Activated T-cell treated with anti-CD3 and anti-CD28 coated beads, Interleukin-2, amount 50 U/mL, for 72 hours (primary cell): ENCODE measurements around the gene ANXA7. TPM values are rescaled to one million over a fixed set of nuclear protein-coding genes. Genes with fewer than 3 reads are reported as not detected.

ENCODE experiments used
- ATAC-seq, 2 donors: fragments of 150-1000 bp; cut with Tn5 transposase; replicated peaks in 1 of 2; 2 replicates each; pipeline ENCODE4 v1.10.0; 2021; ENCODE audit warnings: moderate library complexity in 2 of 2, mild to moderate bottlenecking in 1 of 2
- DNase-seq, 2 donors: peaks; one replicate each; pipeline ENCODE4 v3.0.0; 2021 to 2022; ENCODE audit warnings: mixed read lengths in 1 of 2
- H3K27ac Mint-ChIP-seq: one replicate; pipeline ENCODE4 v1.8.0; 2022; ENCODE audit warnings: mild to moderate bottlenecking, moderate library complexity, mixed read lengths
- H3K27me3 Mint-ChIP-seq: one replicate; pipeline ENCODE4 v1.8.0; 2022; ENCODE audit warnings: low read depth, mixed read lengths
- H3K36me3 Mint-ChIP-seq, 2 donors: one replicate each; pipeline ENCODE4 v1.8.0; 2022; ENCODE audit warnings: mixed read lengths in 2 of 2, mild to moderate bottlenecking in 1 of 2; ENCODE audit not compliant: insufficient read depth in 2 of 2
- H3K4me1 Mint-ChIP-seq: one replicate; pipeline ENCODE4 v1.8.0; 2022; ENCODE audit warnings: low read depth, mixed read lengths
- H3K4me3 Mint-ChIP-seq, 2 donors: one replicate each; pipeline ENCODE4 v1.8.0; 2022; ENCODE audit warnings: mild to moderate bottlenecking in 2 of 2, mixed read lengths in 2 of 2, moderate library complexity in 2 of 2
- H3K9me3 Mint-ChIP-seq, 2 donors: one replicate each; pipeline ENCODE4 v1.8.0; 2022; ENCODE audit warnings: mixed read lengths in 2 of 2
- total RNA-seq, 2 donors: library from RNA; stranded (reverse); gene quantifications; one replicate each; pipeline ENCODE4 v1.2.3, GENCODE V29; 2022

Gene ANXA7
- total RNA-seq, 2 donors from 2014 or later: 108 to 123 TPM

- DNase-seq: no peak
- H3K4me3 Mint-ChIP-seq: no peak overlapping the region
- H3K4me1 Mint-ChIP-seq: peaks cover 9% of the 10 kb centered on the region
- peaks cover 2 to 8% of the 10 kb centered on the region in 2 donors for H3K36me3 Mint-ChIP-seq
- no peak for ATAC-seq
- no peaks in the 10 kb centered on the region for H3K27me3 Mint-ChIP-seq
- peak overlapping the region; percentile 5 for H3K27ac Mint-ChIP-seq
- H3K9me3 Mint-ChIP-seq: no peaks in the 10 kb centered on the region
Observed at GRCh38 chr10:73426318-73426717, 12.5 kb upstream of the ANXA7 start.

- no peak overlapping the region for H3K27ac Mint-ChIP-seq
- no peak for ATAC-seq
- DNase-seq: no peak
- no peaks in the 10 kb centered on the region for H3K27me3 Mint-ChIP-seq
- H3K36me3 Mint-ChIP-seq: peaks cover 2 to 8% of the 10 kb centered on the region in 2 donors
- H3K9me3 Mint-ChIP-seq: no peaks in the 10 kb centered on the region
- H3K4me3 Mint-ChIP-seq: no peak overlapping the region
- H3K4me1 Mint-ChIP-seq: peaks cover 9% of the 10 kb centered on the region
Observed at GRCh38 chr10:73424478-73424877, 10.6 kb upstream of the ANXA7 start.

- no peak overlapping the region for H3K4me3 Mint-ChIP-seq
- H3K27ac Mint-ChIP-seq: peak overlapping the region; percentile 79
- H3K27me3 Mint-ChIP-seq: no peaks in the 10 kb centered on the region
- H3K9me3 Mint-ChIP-seq: no peaks in the 10 kb centered on the region
- H3K36me3 Mint-ChIP-seq: peaks cover 2 to 8% of the 10 kb centered on the region in 2 donors
- DNase-seq (no peak), ATAC-seq (no peak)
- peaks cover 9% of the 10 kb centered on the region for H3K4me1 Mint-ChIP-seq
Observed at GRCh38 chr10:73423309-73423708, 9.5 kb upstream of the ANXA7 start.

- no peaks in the 10 kb centered on the region for H3K9me3 Mint-ChIP-seq
- no peak overlapping the region for H3K27ac Mint-ChIP-seq
- peaks cover 32% of the 10 kb centered on the region for H3K4me1 Mint-ChIP-seq
- no peak overlapping the region for H3K4me3 Mint-ChIP-seq
- H3K27me3 Mint-ChIP-seq: peaks cover 11% of the 10 kb centered on the region
- H3K36me3 Mint-ChIP-seq: peaks cover 2 to 5% of the 10 kb centered on the region in 2 donors
- ATAC-seq (no peak), DNase-seq (no peak)
Observed at GRCh38 chr10:73416571-73416970, 2.7 kb upstream of the ANXA7 start.

GRCh38 chr10:73414230-73414945 lies 530 bp upstream of the ANXA7 start:
- Mint-ChIP-seq H3K4me3 (peak overlapping the region; percentile 94 to 98), H3K36me3 (peaks cover 5 to 7% of the 10 kb centered on the region in 2 donors), H3K9me3 (no peaks in the 10 kb centered on the region), H3K4me1 (peaks cover 53% of the 10 kb centered on the region), H3K27ac (no peak overlapping the region), H3K27me3 (peaks cover 11% of the 10 kb centered on the region)
- peak; percentile 44 to 52 for ATAC-seq
- DNase-seq: no peak

GRCh38 chr10:73413108-73413527 lies 740 bp downstream of the ANXA7 start:
- H3K36me3 Mint-ChIP-seq: peaks cover 5 to 7% of the 10 kb centered on the region in 2 donors
- DNase-seq (peak; percentile 40 to 51), ATAC-seq (peak; percentile 35 to 42)
- H3K27me3 Mint-ChIP-seq: peaks cover 11% of the 10 kb centered on the region
- H3K4me3 Mint-ChIP-seq: peak overlapping the region; percentile 94 to 98
- peaks cover 65% of the 10 kb centered on the region for H3K4me1 Mint-ChIP-seq
- peak overlapping the region; percentile 96 for H3K27ac Mint-ChIP-seq
- H3K9me3 Mint-ChIP-seq: no peaks in the 10 kb centered on the region

GRCh38 chr10:73410897-73411296 lies 3.0 kb downstream of the ANXA7 start:
- no peaks in the 10 kb centered on the region for H3K9me3 Mint-ChIP-seq
- H3K27ac Mint-ChIP-seq: no peak overlapping the region
- H3K27me3 Mint-ChIP-seq: peaks cover 11% of the 10 kb centered on the region
- DNase-seq (no peak), ATAC-seq (no peak)
- H3K4me3 Mint-ChIP-seq: peak overlapping the region in 1 of 2 donors; percentile 33
- peaks cover 85% of the 10 kb centered on the region for H3K4me1 Mint-ChIP-seq
- H3K36me3 Mint-ChIP-seq: peaks cover 10 to 15% of the 10 kb centered on the region in 2 donors

- DNase-seq (no peak), ATAC-seq (no peak)
- peak overlapping the region in 1 of 2 donors; percentile 36 for H3K4me3 Mint-ChIP-seq
- H3K36me3 Mint-ChIP-seq: peaks cover 10 to 15% of the 10 kb centered on the region in 2 donors
- H3K27me3 Mint-ChIP-seq: no peaks in the 10 kb centered on the region
- H3K9me3 Mint-ChIP-seq: no peaks in the 10 kb centered on the region
- H3K4me1 Mint-ChIP-seq: peaks cover 78% of the 10 kb centered on the region
- H3K27ac Mint-ChIP-seq: no peak overlapping the region
Observed at GRCh38 chr10:73408978-73409521, 4.8 kb downstream of the ANXA7 start.

- Mint-ChIP-seq H3K27me3 (no peaks in the 10 kb centered on the region), H3K36me3 (peaks cover 9 to 14% of the 10 kb centered on the region in 2 donors), H3K4me3 (peak overlapping the region in 1 of 2 donors; percentile 5), H3K27ac (no peak overlapping the region), H3K4me1 (peaks cover 75% of the 10 kb centered on the region), H3K9me3 (no peaks in the 10 kb centered on the region)
- ATAC-seq (no peak), DNase-seq (no peak)
Observed at GRCh38 chr10:73408061-73408460, 5.8 kb downstream of the ANXA7 start.

- H3K36me3 Mint-ChIP-seq: peaks cover 5 to 15% of the 10 kb centered on the region in 2 donors
- H3K4me1 Mint-ChIP-seq: peaks cover 69% of the 10 kb centered on the region
- no peak overlapping the region for H3K27ac Mint-ChIP-seq
- no peak for DNase-seq
- H3K4me3 Mint-ChIP-seq: no peak overlapping the region
- H3K27me3 Mint-ChIP-seq: no peaks in the 10 kb centered on the region
- H3K9me3 Mint-ChIP-seq: no peaks in the 10 kb centered on the region
- ATAC-seq: no peak
Observed at GRCh38 chr10:73407495-73407894, 6.4 kb downstream of the ANXA7 start.

- Mint-ChIP-seq H3K4me3 (no peak overlapping the region), H3K36me3 (peaks cover 5 to 15% of the 10 kb centered on the region in 2 donors), H3K4me1 (peaks cover 63% of the 10 kb centered on the region), H3K27ac (no peak overlapping the region), H3K9me3 (no peaks in the 10 kb centered on the region), H3K27me3 (no peaks in the 10 kb centered on the region)
- no peak for DNase-seq
- no peak for ATAC-seq
Observed at GRCh38 chr10:73406846-73407245, 7.0 kb downstream of the ANXA7 start.

GRCh38 chr10:73405556-73405955 lies 8.3 kb downstream of the ANXA7 start:
- Mint-ChIP-seq H3K27ac (no peak overlapping the region), H3K4me3 (no peak overlapping the region), H3K4me1 (peaks cover 50% of the 10 kb centered on the region), H3K36me3 (peaks cover 5 to 15% of the 10 kb centered on the region in 2 donors), H3K27me3 (no peaks in the 10 kb centered on the region), H3K9me3 (no peaks in the 10 kb centered on the region)
- DNase-seq: no peak
- ATAC-seq: no peak

- ATAC-seq (no peak), DNase-seq (no peak)
- H3K27me3 Mint-ChIP-seq: no peaks in the 10 kb centered on the region
- H3K27ac Mint-ChIP-seq: no peak overlapping the region
- H3K4me1 Mint-ChIP-seq: peaks cover 41% of the 10 kb centered on the region
- H3K9me3 Mint-ChIP-seq: no peaks in the 10 kb centered on the region
- no peak overlapping the region for H3K4me3 Mint-ChIP-seq
- peaks cover 5 to 11% of the 10 kb centered on the region in 2 donors for H3K36me3 Mint-ChIP-seq
Observed at GRCh38 chr10:73404690-73405089, 9.2 kb downstream of the ANXA7 start.
